Measurements from ENCODE around the gene MEI4.
"Not testable (repeated sequence)": the region's sequence is repeated elsewhere in the genome, so short reads cannot be mapped to it uniquely, and the experiment has no call there.

Gene MEI4

GRCh38 chr6:77652739-77653138 is at the start of gene MEI4:
TSS of gene MEI4 (plus strand) at chr6:77653039. CDS start at chr6:77690672, 37,633 bp downstream.
- DNase-seq = no peak

GRCh38 chr6:77604476-77604875 is 48.4 kb upstream of the MEI4 start:
- DNase-seq = no peak

- DNase-seq = no peak
These were observed 45.8 kb upstream of the MEI4 start for GRCh38 chr6:77607004-77607403.

- DNase-seq = no peak
These were observed 43.7 kb upstream of the MEI4 start for GRCh38 chr6:77609106-77609505.

GRCh38 chr6:77619114-77619513 is 33.7 kb upstream of the MEI4 start:
- DNase-seq = no peak

- no peak for DNase-seq
These were observed 32.5 kb upstream of the MEI4 start for GRCh38 chr6:77620278-77620882.

- DNase-seq = no peak
These were observed 28.3 kb upstream of the MEI4 start for GRCh38 chr6:77624515-77624914.

GRCh38 chr6:77626426-77626825 is 26.4 kb upstream of the MEI4 start:
- no peak for DNase-seq

GRCh38 chr6:77630014-77630413 is 22.8 kb upstream of the MEI4 start:
- no peak for DNase-seq

GRCh38 chr6:77633471-77633870 is 19.4 kb upstream of the MEI4 start:
- no peak for DNase-seq

GRCh38 chr6:77633993-77634715 is 18.7 kb upstream of the MEI4 start:
- DNase-seq = no peak

GRCh38 chr6:77638129-77638830 is 14.6 kb upstream of the MEI4 start:
- no peak for DNase-seq

GRCh38 chr6:77644102-77644705 is 8.6 kb upstream of the MEI4 start:
- no peak for DNase-seq

- DNase-seq = no peak
These were observed 2.7 kb upstream of the MEI4 start for GRCh38 chr6:77650098-77650663.

GRCh38 chr6:77653816-77654215 is 977 bp downstream of the MEI4 start:
- DNase-seq = no peak

GRCh38 chr6:77655035-77655434 is 2.2 kb downstream of the MEI4 start:
- not testable (repeated sequence) for DNase-seq

GRCh38 chr6:77656999-77657764 is 4.3 kb downstream of the MEI4 start:
- DNase-seq = no peak

- no peak for DNase-seq
These were observed 13.5 kb downstream of the MEI4 start for GRCh38 chr6:77666340-77666739.

- DNase-seq = no peak
These were observed 14.0 kb downstream of the MEI4 start for GRCh38 chr6:77666846-77667245.

- DNase-seq = no peak
These were observed 17.1 kb downstream of the MEI4 start for GRCh38 chr6:77669913-77670312.

- no peak for DNase-seq
These were observed 21.4 kb downstream of the MEI4 start for GRCh38 chr6:77674211-77674610.

GRCh38 chr6:77678048-77678447 is 25.2 kb downstream of the MEI4 start:
- DNase-seq = no peak

GRCh38 chr6:77683515-77683914 is 30.7 kb downstream of the MEI4 start:
- no peak for DNase-seq
